HepG2 (cell line): Measurements from ENCODE around the gene SETD1B. TPM values are rescaled to one million over a fixed set of nuclear protein-coding genes. Genes with fewer than 3 reads are reported as not detected.
A peak's percentile ranks its signal among the peaks of the same experiment; 100 is the strongest.

Experiments used
- CHD4 ChIP-seq: fragments of 200-600 bp; sonication (generic); IDR thresholded peaks from 2 replicates; pipeline ENCODE4 v1.7.0; 2017; ENCODE audit warnings: mild to moderate bottlenecking, low read length, borderline replicate concordance
- FOXP1 ChIP-seq, 2 experiments: fragments of 450-650 bp in 1 of 2; IDR thresholded peaks; 2 replicates each; pipeline ENCODE4 v1.6.1; 2017 to 2018; ENCODE audit warnings: antibody characterized with exemption in 1 of 2
- GZF1 ChIP-seq: sonication (generic); formaldehyde crosslinking; IDR thresholded peaks from 2 replicates; pipeline ENCODE4 v1.5.1; 2020; ENCODE audit warnings: mild to moderate bottlenecking, missing genetic modification reagents
- HMG20B ChIP-seq: conservative IDR thresholded peaks from 2 replicates; pipeline ENCODE4 v1.6.1; 2016; ENCODE audit warnings: missing genetic modification reagents, missing compliant biosample characterization
- JUND ChIP-seq: sonication (generic); formaldehyde crosslinking; IDR thresholded peaks from 2 replicates; pipeline ENCODE4 v1.8.0; 2022; ENCODE audit warnings: mild to moderate bottlenecking, missing genetic modification reagents
- POGZ ChIP-seq: sonication (generic); formaldehyde crosslinking; IDR thresholded peaks from 2 replicates; pipeline ENCODE4 v1.4.0; 2020; ENCODE audit warnings: mild to moderate bottlenecking, missing genetic modification reagents
- TMF1 ChIP-seq: sonication (generic); formaldehyde crosslinking; IDR thresholded peaks from 2 replicates; pipeline ENCODE4 v1.8.1; 2022; ENCODE audit warnings: low read depth, missing genetic modification reagents
- ZBTB38 ChIP-seq: sonication (generic); formaldehyde crosslinking; IDR thresholded peaks from 2 replicates; pipeline ENCODE4 v1.5.1; 2020; ENCODE audit warnings: mild to moderate bottlenecking, missing genetic modification reagents
- ZMYM3 ChIP-seq: sonication (generic); formaldehyde crosslinking; IDR thresholded peaks from 2 replicates; pipeline ENCODE4 v1.5.1; 2020; ENCODE audit warnings: mild to moderate bottlenecking, missing genetic modification reagents
- ZNF251 ChIP-seq: sonication (generic); formaldehyde crosslinking; IDR thresholded peaks from 2 replicates; pipeline ENCODE4 v1.9.0; 2021; ENCODE audit warnings: mild to moderate bottlenecking, missing genetic modification reagents
- ZNF264 ChIP-seq: sonication (generic); formaldehyde crosslinking; IDR thresholded peaks from 2 replicates; pipeline ENCODE4 v1.4.0; 2020; ENCODE audit warnings: missing genetic modification reagents
- ZNF382 ChIP-seq: sonication (generic); formaldehyde crosslinking; IDR thresholded peaks from 2 replicates; pipeline ENCODE4 v1.5.0; 2020; ENCODE audit warnings: missing genetic modification reagents, mild to moderate bottlenecking, borderline replicate concordance
- ZNF383 ChIP-seq: sonication (generic); formaldehyde crosslinking; IDR thresholded peaks from 2 replicates; pipeline ENCODE4 v1.4.0; 2020; ENCODE audit warnings: missing genetic modification reagents, mild to moderate bottlenecking, borderline replicate concordance
- polyA plus RNA-seq, 8 experiments: library from polyadenylated mRNA; depleted of rRNA in 3 of 8; stranded (reverse) in 7 of 8; unstranded in 1 of 8; fragments of >200 nt; fragmentation: Illumina TruSeq in 4 of 8; extraction: Trizol in 4 of 8; gene quantifications; 2 replicates each; pipeline versions ENCODE4 v1.2.1 to v1.2.3, GENCODE V29; 2011 to 2016; ENCODE audit warnings: low read depth in 4 of 8, missing spikeins in 1 of 8, mixed read lengths in 1 of 8; ENCODE audit not compliant: insufficient read depth in 1 of 8
- total RNA-seq, 5 experiments: library from RNA; depleted of rRNA; stranded (reverse); fragments of >200 nt; fragmentation: Illumina TruSeq; extraction: Trizol; gene quantifications; 2 replicates each; pipeline ENCODE4 v1.2.3, GENCODE V29; 2016; ENCODE audit warnings: low read depth in 1 of 5
- TF ChIP-seq, protein P1 (sequence below): IDR thresholded peaks from 2 replicates; pipeline ENCODE4 v1.6.1; 2016; ENCODE audit warnings: missing genetic modification reagents, missing compliant biosample characterization
- TF ChIP-seq, protein P2 (sequence below): IDR thresholded peaks from 2 replicates; pipeline ENCODE4 v1.6.1; 2016; ENCODE audit warnings: low read depth, missing genetic modification reagents, missing compliant biosample characterization
- TF ChIP-seq, protein P3 (sequence below): sonication (generic); formaldehyde crosslinking; IDR thresholded peaks from 2 replicates; pipeline ENCODE4 v1.8.1; 2023; ENCODE audit warnings: mild to moderate bottlenecking, inconsistent platforms, moderate library complexity, missing genetic modification reagents, borderline replicate concordance
- TF ChIP-seq, protein P4 (sequence below): IDR thresholded peaks from 2 replicates; pipeline ENCODE4 v1.6.1; 2016; ENCODE audit warnings: control low read depth
- TF ChIP-seq, protein P5 (sequence below): sonication (generic); formaldehyde crosslinking; IDR thresholded peaks from 2 replicates; pipeline ENCODE4; 2020; ENCODE audit warnings: missing genetic modification reagents, mild to moderate bottlenecking, borderline replicate concordance

Gene SETD1B
- total and polyA plus RNA-seq, 2 of the 13 experiments (the other 11 are each of a cell fraction or from before 2014, with no cell fraction given), result 1.1 to 1.4 TPM

GRCh38 chr12:121792607-121793439 lies 11.0 kb upstream of the SETD1B start (continued):
- TF ChIP-seq TMF1 (CRISPR knock-in tag), result no peak
- no peak for TF ChIP-seq JUND (CRISPR knock-in tag)
- TF ChIP-seq FOXP1 (IDR thresholded peaks at IDR 0.05), result no peak
- TF ChIP-seq FOXP1 (CRISPR knock-in tag; IDR thresholded peaks at IDR 0.05), result no peak
- TF ChIP-seq ZNF264 (CRISPR knock-in tag), result 0 out of 2 replicates have a peak, but pooled peaks have one; percentile 9
- TF ChIP-seq, protein P1, sequence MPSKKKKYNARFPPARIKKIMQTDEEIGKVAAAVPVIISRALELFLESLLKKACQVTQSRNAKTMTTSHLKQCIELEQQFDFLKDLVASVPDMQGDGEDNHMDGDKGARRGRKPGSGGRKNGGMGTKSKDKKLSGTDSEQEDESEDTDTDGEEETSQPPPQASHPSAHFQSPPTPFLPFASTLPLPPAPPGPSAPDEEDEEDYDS, result 0 out of 2 replicates have a peak, but pooled peaks have one; percentile 15
- TF ChIP-seq ZNF383 (CRISPR knock-in tag), result no peak
- TF ChIP-seq, protein P2, sequence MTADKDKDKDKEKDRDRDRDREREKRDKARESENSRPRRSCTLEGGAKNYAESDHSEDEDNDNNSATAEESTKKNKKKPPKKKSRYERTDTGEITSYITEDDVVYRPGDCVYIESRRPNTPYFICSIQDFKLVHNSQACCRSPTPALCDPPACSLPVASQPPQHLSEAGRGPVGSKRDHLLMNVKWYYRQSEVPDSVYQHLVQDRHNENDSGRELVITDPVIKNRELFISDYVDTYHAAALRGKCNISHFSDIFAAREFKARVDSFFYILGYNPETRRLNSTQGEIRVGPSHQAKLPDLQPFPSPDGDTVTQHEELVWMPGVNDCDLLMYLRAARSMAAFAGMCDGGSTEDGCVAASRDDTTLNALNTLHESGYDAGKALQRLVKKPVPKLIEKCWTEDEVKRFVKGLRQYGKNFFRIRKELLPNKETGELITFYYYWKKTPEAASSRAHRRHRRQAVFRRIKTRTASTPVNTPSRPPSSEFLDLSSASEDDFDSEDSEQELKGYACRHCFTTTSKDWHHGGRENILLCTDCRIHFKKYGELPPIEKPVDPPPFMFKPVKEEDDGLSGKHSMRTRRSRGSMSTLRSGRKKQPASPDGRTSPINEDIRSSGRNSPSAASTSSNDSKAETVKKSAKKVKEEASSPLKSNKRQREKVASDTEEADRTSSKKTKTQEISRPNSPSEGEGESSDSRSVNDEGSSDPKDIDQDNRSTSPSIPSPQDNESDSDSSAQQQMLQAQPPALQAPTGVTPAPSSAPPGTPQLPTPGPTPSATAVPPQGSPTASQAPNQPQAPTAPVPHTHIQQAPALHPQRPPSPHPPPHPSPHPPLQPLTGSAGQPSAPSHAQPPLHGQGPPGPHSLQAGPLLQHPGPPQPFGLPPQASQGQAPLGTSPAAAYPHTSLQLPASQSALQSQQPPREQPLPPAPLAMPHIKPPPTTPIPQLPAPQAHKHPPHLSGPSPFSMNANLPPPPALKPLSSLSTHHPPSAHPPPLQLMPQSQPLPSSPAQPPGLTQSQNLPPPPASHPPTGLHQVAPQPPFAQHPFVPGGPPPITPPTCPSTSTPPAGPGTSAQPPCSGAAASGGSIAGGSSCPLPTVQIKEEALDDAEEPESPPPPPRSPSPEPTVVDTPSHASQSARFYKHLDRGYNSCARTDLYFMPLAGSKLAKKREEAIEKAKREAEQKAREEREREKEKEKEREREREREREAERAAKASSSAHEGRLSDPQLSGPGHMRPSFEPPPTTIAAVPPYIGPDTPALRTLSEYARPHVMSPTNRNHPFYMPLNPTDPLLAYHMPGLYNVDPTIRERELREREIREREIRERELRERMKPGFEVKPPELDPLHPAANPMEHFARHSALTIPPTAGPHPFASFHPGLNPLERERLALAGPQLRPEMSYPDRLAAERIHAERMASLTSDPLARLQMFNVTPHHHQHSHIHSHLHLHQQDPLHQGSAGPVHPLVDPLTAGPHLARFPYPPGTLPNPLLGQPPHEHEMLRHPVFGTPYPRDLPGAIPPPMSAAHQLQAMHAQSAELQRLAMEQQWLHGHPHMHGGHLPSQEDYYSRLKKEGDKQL (CRISPR knock-in tag), result no peak
- TF ChIP-seq, protein P3, sequence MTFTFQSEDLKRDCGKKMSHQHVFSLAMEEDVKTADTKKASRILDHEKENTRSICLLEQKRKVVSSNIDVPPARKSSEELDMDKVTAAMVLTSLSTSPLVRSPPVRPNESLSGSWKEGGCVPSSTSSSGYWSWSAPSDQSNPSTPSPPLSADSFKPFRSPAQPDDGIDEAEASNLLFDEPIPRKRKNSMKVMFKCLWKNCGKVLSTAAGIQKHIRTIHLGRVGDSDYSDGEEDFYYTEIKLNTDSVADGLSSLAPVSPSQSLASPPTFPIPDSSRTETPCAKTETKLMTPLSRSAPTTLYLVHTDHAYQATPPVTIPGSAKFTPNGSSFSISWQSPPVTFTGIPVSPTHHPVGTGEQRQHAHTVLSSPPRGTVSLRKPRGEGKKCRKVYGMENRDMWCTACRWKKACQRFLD, result no peak
- no peak for TF ChIP-seq ZNF251 (CRISPR knock-in tag)
- TF ChIP-seq, protein P4, sequence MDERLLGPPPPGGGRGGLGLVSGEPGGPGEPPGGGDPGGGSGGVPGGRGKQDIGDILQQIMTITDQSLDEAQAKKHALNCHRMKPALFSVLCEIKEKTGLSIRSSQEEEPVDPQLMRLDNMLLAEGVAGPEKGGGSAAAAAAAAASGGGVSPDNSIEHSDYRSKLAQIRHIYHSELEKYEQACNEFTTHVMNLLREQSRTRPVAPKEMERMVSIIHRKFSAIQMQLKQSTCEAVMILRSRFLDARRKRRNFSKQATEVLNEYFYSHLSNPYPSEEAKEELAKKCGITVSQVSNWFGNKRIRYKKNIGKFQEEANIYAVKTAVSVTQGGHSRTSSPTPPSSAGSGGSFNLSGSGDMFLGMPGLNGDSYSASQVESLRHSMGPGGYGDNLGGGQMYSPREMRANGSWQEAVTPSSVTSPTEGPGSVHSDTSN (CRISPR knock-in tag), result no peak
- TF ChIP-seq ZMYM3 (CRISPR knock-in tag), result no peak
- no peak for TF ChIP-seq ZNF382
- TF ChIP-seq, protein P5, sequence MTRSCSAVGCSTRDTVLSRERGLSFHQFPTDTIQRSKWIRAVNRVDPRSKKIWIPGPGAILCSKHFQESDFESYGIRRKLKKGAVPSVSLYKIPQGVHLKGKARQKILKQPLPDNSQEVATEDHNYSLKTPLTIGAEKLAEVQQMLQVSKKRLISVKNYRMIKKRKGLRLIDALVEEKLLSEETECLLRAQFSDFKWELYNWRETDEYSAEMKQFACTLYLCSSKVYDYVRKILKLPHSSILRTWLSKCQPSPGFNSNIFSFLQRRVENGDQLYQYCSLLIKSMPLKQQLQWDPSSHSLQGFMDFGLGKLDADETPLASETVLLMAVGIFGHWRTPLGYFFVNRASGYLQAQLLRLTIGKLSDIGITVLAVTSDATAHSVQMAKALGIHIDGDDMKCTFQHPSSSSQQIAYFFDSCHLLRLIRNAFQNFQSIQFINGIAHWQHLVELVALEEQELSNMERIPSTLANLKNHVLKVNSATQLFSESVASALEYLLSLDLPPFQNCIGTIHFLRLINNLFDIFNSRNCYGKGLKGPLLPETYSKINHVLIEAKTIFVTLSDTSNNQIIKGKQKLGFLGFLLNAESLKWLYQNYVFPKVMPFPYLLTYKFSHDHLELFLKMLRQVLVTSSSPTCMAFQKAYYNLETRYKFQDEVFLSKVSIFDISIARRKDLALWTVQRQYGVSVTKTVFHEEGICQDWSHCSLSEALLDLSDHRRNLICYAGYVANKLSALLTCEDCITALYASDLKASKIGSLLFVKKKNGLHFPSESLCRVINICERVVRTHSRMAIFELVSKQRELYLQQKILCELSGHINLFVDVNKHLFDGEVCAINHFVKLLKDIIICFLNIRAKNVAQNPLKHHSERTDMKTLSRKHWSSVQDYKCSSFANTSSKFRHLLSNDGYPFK (CRISPR knock-in tag), result no peak
- no peak for TF ChIP-seq GZF1 (CRISPR knock-in tag)
- 0 out of 2 replicates have a peak, but pooled peaks have one; percentile 6 for TF ChIP-seq CHD4
- no peak for TF ChIP-seq HMG20B
- TF ChIP-seq POGZ (CRISPR knock-in tag), result no peak
- TF ChIP-seq ZBTB38 (CRISPR knock-in tag), result no peak
